ENCODE data around the gene CBLB. TPM values are rescaled to one million over a fixed set of nuclear protein-coding genes. Genes with fewer than 3 reads are reported as not detected.

CBLB gene
- polyA plus RNA-seq (2011; rRNA removed): 19.3 and 25.3 TPM in 2 replicates
- 24.7 and 31.0 TPM in 2 replicates for polyA minus RNA-seq (2011; rRNA and poly(A)+ RNA removed)

DNA sequence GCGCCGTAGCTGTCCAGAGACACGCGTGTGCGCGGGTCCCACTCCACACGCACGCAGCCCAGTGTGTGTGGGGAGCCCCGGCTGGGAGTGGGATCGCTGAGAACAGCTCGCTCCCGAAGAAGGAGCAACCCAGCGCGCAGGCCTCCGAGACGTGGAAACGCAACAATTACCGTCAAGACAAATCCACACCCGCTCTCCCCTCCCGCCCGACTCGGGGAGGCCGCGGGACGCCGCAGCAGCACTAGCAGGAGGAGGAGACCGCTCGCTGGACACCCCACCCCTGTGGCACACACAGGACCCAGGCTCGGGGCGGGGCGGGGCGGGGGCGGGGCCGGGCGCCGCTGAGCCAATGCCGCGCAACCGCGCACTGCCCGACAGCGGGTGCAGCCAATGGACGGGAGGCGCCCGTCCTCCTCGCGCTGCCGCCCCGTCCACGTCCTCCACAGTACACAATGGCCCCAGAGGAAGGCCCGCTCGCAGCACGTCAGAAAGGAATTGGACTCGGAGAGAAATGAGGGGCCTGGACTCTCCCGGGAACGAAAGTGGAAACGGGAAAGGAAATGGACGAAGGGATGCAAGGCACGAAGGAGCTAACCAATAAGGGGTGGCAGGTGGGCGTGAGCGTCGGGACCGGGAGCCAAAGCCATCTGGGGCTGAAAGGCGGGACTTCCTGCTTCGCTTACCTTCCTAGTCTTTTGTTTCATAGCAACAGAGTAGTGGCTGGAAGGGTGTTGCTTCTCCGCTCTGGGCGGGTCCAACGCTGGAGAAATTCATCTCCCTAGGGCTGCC, at the start of gene CBLB:
Gene CBLB (minus strand): TSS at position 271 of the 789 bp plus-strand sequence. CDS start 1,435 bp downstream, outside the sequence.
- POLR2A ChIA-PET: no interaction called here
- no peaks in the 10 kb centered on the region for H3K27me3 ChIP-seq (ENCODE audit: control insufficient read depth, insufficient read depth, low read length)
- CTCF ChIA-PET: interaction anchor here (0.8 to 1.3 kb wide), 3 partner anchors 10 to 359 kb away, joined by 3 to 7 read pairs (median 3); no protein-coding TSS in a partner anchor
- DNase-seq (ENCODE audit: low read depth): peak; percentile 90
- H3K36me3 ChIP-seq (ENCODE audit: control insufficient read depth, insufficient read depth, low read length): no peaks in the 10 kb centered on the region; the same call in 1 of the 2 replicates
- TF ChIP-seq, protein P1, sequence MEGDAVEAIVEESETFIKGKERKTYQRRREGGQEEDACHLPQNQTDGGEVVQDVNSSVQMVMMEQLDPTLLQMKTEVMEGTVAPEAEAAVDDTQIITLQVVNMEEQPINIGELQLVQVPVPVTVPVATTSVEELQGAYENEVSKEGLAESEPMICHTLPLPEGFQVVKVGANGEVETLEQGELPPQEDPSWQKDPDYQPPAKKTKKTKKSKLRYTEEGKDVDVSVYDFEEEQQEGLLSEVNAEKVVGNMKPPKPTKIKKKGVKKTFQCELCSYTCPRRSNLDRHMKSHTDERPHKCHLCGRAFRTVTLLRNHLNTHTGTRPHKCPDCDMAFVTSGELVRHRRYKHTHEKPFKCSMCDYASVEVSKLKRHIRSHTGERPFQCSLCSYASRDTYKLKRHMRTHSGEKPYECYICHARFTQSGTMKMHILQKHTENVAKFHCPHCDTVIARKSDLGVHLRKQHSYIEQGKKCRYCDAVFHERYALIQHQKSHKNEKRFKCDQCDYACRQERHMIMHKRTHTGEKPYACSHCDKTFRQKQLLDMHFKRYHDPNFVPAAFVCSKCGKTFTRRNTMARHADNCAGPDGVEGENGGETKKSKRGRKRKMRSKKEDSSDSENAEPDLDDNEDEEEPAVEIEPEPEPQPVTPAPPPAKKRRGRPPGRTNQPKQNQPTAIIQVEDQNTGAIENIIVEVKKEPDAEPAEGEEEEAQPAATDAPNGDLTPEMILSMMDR (IDR thresholded peaks at IDR 0.05; ENCODE audit: insufficient read depth, low read depth, low read length): no peak
- peak within 1 kb of the TSS; percentile 96 for H3K4me3 ChIP-seq (ENCODE audit: low read depth, low read length)

DNA sequence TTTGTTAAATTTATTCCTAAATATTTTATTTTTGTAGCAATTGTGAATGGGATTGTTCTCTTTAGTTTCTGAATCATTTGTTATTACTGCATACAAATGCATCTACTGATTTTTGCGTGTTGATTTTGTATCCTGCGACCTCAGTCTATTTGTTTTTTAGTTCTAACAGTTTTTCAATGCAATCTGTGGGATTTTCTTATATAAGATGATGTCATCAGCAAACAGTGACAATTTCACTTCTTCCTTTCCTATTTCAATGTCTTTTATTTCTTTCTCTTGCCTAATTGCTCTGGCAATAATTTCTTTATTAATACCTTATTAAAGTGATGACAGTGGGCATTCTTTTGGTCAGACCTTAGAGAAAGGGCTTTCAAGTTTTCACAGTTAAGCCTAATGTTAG, 48.0 kb upstream of the CBLB start:
- no peak overlapping the region for H3K4me3 ChIP-seq (ENCODE audit: low read depth, low read length)
- ChIA-PET CTCF (no interaction called here), POLR2A (no interaction called here)

DNA sequence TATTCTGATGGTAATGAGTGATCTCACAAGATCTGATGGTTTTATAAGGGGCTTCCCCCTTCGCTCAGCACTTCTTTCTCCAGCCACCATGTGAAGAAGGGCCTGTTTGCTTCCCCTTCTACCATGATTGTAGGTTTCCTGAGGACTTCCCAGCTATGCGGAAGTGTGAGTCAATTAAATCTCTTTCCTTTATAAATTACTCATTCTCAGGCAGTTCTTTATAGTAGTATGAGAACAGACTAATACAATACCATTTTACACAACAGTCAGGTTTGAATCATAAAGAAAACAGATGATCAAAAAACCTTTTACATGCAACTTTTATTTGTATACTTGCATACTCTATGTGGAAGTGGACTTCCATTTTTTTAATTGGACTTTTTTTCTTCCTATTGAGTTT, 46.7 kb upstream of the CBLB start:
- H3K27me3 ChIP-seq (ENCODE audit: control insufficient read depth, insufficient read depth, low read length): no peaks in the 10 kb centered on the region
- no peak for DNase-seq (ENCODE audit: low read depth)
- no peak overlapping the region for H3K4me3 ChIP-seq (ENCODE audit: low read depth, low read length)
- TF ChIP-seq, protein P1 (IDR thresholded peaks at IDR 0.05; ENCODE audit: insufficient read depth, low read depth, low read length): no peak
- ChIA-PET CTCF (no interaction called here), POLR2A (no interaction called here)
- H3K36me3 ChIP-seq (ENCODE audit: control insufficient read depth, insufficient read depth, low read length): no peaks in the 10 kb centered on the region

More for the DNA sequence above, 48.0 kb upstream of the CBLB start:
- H3K27me3 ChIP-seq (ENCODE audit: control insufficient read depth, insufficient read depth, low read length): no peaks in the 10 kb centered on the region
- no peaks in the 10 kb centered on the region for H3K36me3 ChIP-seq (ENCODE audit: control insufficient read depth, insufficient read depth, low read length)
- TF ChIP-seq, protein P1 (IDR thresholded peaks at IDR 0.05; ENCODE audit: insufficient read depth, low read depth, low read length): no peak
- DNase-seq (ENCODE audit: low read depth): no peak

DNA sequence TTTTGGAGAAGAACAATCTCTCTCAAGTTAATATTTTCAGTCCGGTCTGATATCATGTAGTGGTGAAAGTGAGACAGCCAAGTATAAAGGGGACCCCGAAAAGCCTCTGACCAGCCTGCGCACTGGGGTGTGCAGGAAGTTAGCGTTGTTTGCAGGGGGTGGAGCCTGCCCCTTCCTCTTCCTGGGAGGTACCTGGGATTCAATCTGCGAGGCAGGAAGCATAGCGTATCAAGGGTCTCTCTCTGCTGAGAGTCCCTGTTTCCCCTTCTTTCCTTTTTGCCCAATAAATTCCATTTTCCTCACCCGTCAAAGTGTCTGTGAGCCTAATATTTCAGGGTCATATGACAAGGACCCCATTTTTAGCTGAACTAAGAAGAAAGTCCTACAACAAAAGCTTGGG, 44.8 kb upstream of the CBLB start:
- no peaks in the 10 kb centered on the region for H3K27me3 ChIP-seq (ENCODE audit: control insufficient read depth, insufficient read depth, low read length)
- TF ChIP-seq, protein P1 (IDR thresholded peaks at IDR 0.05; ENCODE audit: insufficient read depth, low read depth, low read length): no peak
- DNase-seq (ENCODE audit: low read depth): no peak

DNA sequence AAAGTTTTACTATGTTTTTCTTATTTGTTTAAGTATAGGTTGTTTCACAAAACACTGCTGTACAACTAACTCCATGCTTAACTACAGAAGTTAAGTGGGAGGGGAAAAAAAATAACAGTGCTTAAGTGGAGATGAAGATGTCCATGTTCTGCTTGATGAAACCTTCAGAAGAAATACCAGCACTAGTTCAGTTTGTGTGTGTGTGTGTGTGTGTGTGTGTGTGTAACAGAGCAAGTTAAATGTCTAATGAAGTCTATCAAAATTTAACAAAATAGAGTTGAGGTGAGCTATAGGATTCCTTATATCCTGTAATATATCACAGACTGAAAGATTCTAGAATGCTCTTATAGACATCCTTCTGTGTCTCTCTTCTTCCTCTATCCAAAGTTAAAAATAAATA, 44.1 kb upstream of the CBLB start:
- no peak for DNase-seq (ENCODE audit: low read depth)
- Histone ChIP-seq H3K36me3 (ENCODE audit: control insufficient read depth, insufficient read depth, low read length) (no peaks in the 10 kb centered on the region), H3K4me3 (ENCODE audit: low read depth, low read length) (no peak overlapping the region), H3K27me3 (ENCODE audit: control insufficient read depth, insufficient read depth, low read length) (no peaks in the 10 kb centered on the region)
- CTCF ChIA-PET: no interaction called here
- POLR2A ChIA-PET: no interaction called here
- TF ChIP-seq, protein P1 (IDR thresholded peaks at IDR 0.05; ENCODE audit: insufficient read depth, low read depth, low read length): no peak

More for the DNA sequence above, 44.8 kb upstream of the CBLB start:
- ChIA-PET POLR2A (no interaction called here), CTCF (no interaction called here)
- Histone ChIP-seq H3K4me3 (ENCODE audit: low read depth, low read length) (no peak overlapping the region), H3K36me3 (ENCODE audit: control insufficient read depth, insufficient read depth, low read length) (no peaks in the 10 kb centered on the region)
